ENCODE measurements around the gene KAT14. TPM values are rescaled to one million over a fixed set of nuclear protein-coding genes. Genes with fewer than 3 reads are reported as not detected.
"Not testable (repeated sequence)": the region's sequence is repeated elsewhere in the genome, so short reads cannot be mapped to it uniquely, and the experiment has no call there.

The KAT14 gene
- total and polyA plus RNA-seq, 2 donors from 2014 or later = 10.2 to 12.8 TPM

- Histone ChIP-seq H3K9ac (ENCODE audit: low read length in 3 of 3) (no peak overlapping the region), H3K4me1 (ENCODE audit: control insufficient read depth in 2 of 3, insufficient read depth in 2 of 3, low read depth in 1 of 3, low read length in 3 of 3) (no peaks in the 10 kb centered on the region), H3K27ac (ENCODE audit: low read depth in 2 of 2, low read length in 2 of 2) (no peak overlapping the region), H3K36me3 (ENCODE audit: control insufficient read depth in 2 of 3, insufficient read depth in 3 of 3, low read length in 3 of 3) (peaks cover 0 to 6% (median 0%) of the 10 kb centered on the region in 3 donors), H3K4me3 (ENCODE audit: low read length in 3 of 3) (no peak overlapping the region), H3K9me3 (ENCODE audit: control insufficient read depth in 2 of 3, insufficient read depth in 1 of 3, low read length in 3 of 3) (no peaks in the 10 kb centered on the region), H3K27me3 (ENCODE audit: control insufficient read depth, insufficient read depth, low read length) (no peaks in the 10 kb centered on the region)
- TF ChIP-seq CTCF (IDR thresholded peaks at IDR 0.05; ENCODE audit: borderline replicate concordance, extremely low read depth, insufficient read depth) = no peak
- FAIRE-seq = no peak
- no peak for DNase-seq
- intact Hi-C loops (cut with DNase I) = no loop called here
These were observed 34.7 kb downstream of the KAT14 start for GRCh38 chr20:18172379-18172778.

GRCh38 chr20:18174906-18175683 lies 37.4 kb downstream of the KAT14 start:
- Histone ChIP-seq H3K4me1 (ENCODE audit: control insufficient read depth in 2 of 3, insufficient read depth in 2 of 3, low read depth in 1 of 3, low read length in 3 of 3) (no peaks in the 10 kb centered on the region), H3K36me3 (ENCODE audit: control insufficient read depth in 2 of 3, insufficient read depth in 3 of 3, low read length in 3 of 3) (no peaks in the 10 kb centered on the region), H3K4me3 (ENCODE audit: low read length in 3 of 3) (no peak overlapping the region), H3K9ac (ENCODE audit: low read length in 3 of 3) (no peak overlapping the region), H3K27me3 (ENCODE audit: control insufficient read depth, insufficient read depth, low read length) (no peaks in the 10 kb centered on the region), H3K9me3 (ENCODE audit: control insufficient read depth in 2 of 3, insufficient read depth in 1 of 3, low read length in 3 of 3) (peaks cover 0 to under 1% (median 0%) of the 10 kb centered on the region in 3 donors), H3K27ac (ENCODE audit: low read depth in 2 of 2, low read length in 2 of 2) (no peak overlapping the region)
- intact Hi-C loops (cut with DNase I) = no loop called here
- FAIRE-seq (no peak), DNase-seq (no peak)
- TF ChIP-seq CTCF (IDR thresholded peaks at IDR 0.05; ENCODE audit: borderline replicate concordance, extremely low read depth, insufficient read depth) = no peak

GRCh38 chr20:18176318-18176785 lies 38.7 kb downstream of the KAT14 start:
- Histone ChIP-seq H3K27ac (ENCODE audit: low read depth in 2 of 2, low read length in 2 of 2) (no peak overlapping the region), H3K9ac (ENCODE audit: low read length in 3 of 3) (no peak overlapping the region), H3K4me3 (ENCODE audit: low read length in 3 of 3) (no peak overlapping the region), H3K27me3 (ENCODE audit: control insufficient read depth, insufficient read depth, low read length) (no peaks in the 10 kb centered on the region), H3K36me3 (ENCODE audit: control insufficient read depth in 2 of 3, insufficient read depth in 3 of 3, low read length in 3 of 3) (no peaks in the 10 kb centered on the region), H3K9me3 (ENCODE audit: control insufficient read depth in 2 of 3, insufficient read depth in 1 of 3, low read length in 3 of 3) (peaks cover 0 to 5% (median 0%) of the 10 kb centered on the region in 3 donors), H3K4me1 (ENCODE audit: control insufficient read depth in 2 of 3, insufficient read depth in 2 of 3, low read depth in 1 of 3, low read length in 3 of 3) (no peaks in the 10 kb centered on the region)
- no peak for DNase-seq
- no peak for TF ChIP-seq CTCF (IDR thresholded peaks at IDR 0.05; ENCODE audit: borderline replicate concordance, extremely low read depth, insufficient read depth)
- no peak for FAIRE-seq
- intact Hi-C loops (cut with DNase I) = no loop called here

GRCh38 chr20:18180366-18180765 lies 42.7 kb downstream of the KAT14 start:
- H3K4me1 ChIP-seq (ENCODE audit: control insufficient read depth in 2 of 3, insufficient read depth in 2 of 3, low read depth in 1 of 3, low read length in 3 of 3); FAIRE-seq; H3K9me3 ChIP-seq (ENCODE audit: control insufficient read depth in 2 of 3, insufficient read depth in 1 of 3, low read length in 3 of 3); DNase-seq; H3K27ac ChIP-seq (ENCODE audit: low read depth in 2 of 2, low read length in 2 of 2); intact Hi-C loops (cut with DNase I); H3K9ac ChIP-seq (ENCODE audit: low read length in 3 of 3); H3K27me3 ChIP-seq (ENCODE audit: control insufficient read depth, insufficient read depth, low read length); H3K4me3 ChIP-seq (ENCODE audit: low read length in 3 of 3): not testable (repeated sequence)
- peaks cover 4 to 23% (median 5%) of the 10 kb centered on the region in 3 donors for H3K36me3 ChIP-seq (ENCODE audit: control insufficient read depth in 2 of 3, insufficient read depth in 3 of 3, low read length in 3 of 3)
